ENCODE data around the gene KCNRG.

The KCNRG gene

DNA sequence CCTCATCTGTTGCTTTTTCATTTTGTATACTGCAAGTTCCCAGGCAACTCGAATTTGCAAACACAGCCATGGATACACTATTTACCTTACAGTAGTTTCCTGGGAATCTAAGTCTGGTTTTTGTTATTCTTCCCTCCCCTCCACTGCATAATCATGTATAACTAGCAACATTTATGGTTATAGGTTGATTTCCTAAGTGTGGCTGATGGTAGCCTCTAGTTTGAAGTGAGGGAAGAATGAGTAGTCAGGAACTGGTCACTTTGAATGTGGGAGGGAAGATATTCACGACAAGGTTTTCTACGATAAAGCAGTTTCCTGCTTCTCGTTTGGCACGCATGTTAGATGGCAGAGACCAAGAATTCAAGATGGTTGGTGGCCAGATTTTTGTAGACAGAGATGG is at the start of gene KCNRG:
Gene KCNRG, plus strand, starts transcription at position 187 of the 400 bp plus-strand sequence. Its CDS starts 50 bp downstream, at position 237.
- Histone ChIP-seq H3K27me3 (ENCODE audit: control insufficient read depth, insufficient read depth, low read length) (no peaks in the 10 kb centered on the region), H3K4me3 (ENCODE audit: low read depth, low read length) (no peak within 1 kb of the TSS), H3K36me3 (ENCODE audit: control insufficient read depth, insufficient read depth, low read length) (no peaks in the 10 kb centered on the region), H3K4me2 (ENCODE audit: low read length) (no peak within 1 kb of the TSS), H3K9me3 (ENCODE audit: control insufficient read depth, low read length) (no peaks in the 10 kb centered on the region), H2AFZ (no peak within 1 kb of the TSS), H3K9ac (no peak within 1 kb of the TSS), H3K79me2 (no peaks in the 10 kb centered on the region), H3K27ac (no peak within 1 kb of the TSS), H3K4me1 (no peaks in the 10 kb centered on the region)
- no peak for TF ChIP-seq CTCF (IDR thresholded peaks at IDR 0.05)

- no peak overlapping the region for H3K4me2 ChIP-seq (ENCODE audit: low read length)
- no peaks in the 10 kb centered on the region for H3K79me2 ChIP-seq
- no peaks in the 10 kb centered on the region for H3K36me3 ChIP-seq (ENCODE audit: control insufficient read depth, insufficient read depth, low read length)
- no peaks in the 10 kb centered on the region for H3K27me3 ChIP-seq (ENCODE audit: control insufficient read depth, insufficient read depth, low read length)
- no peak overlapping the region for H3K4me3 ChIP-seq (ENCODE audit: low read depth, low read length)
- no peak overlapping the region for H3K9ac ChIP-seq
- H3K4me1 ChIP-seq, result no peaks in the 10 kb centered on the region
- H3K9me3 ChIP-seq (ENCODE audit: control insufficient read depth, low read length), result no peaks in the 10 kb centered on the region
- H2AFZ ChIP-seq, result no peak overlapping the region
- no peak overlapping the region for H3K27ac ChIP-seq
- TF ChIP-seq CTCF (IDR thresholded peaks at IDR 0.05), result no peak
Measured at GRCh38 chr13:49967456-49967855, 47.8 kb upstream of the KCNRG start.

DNA sequence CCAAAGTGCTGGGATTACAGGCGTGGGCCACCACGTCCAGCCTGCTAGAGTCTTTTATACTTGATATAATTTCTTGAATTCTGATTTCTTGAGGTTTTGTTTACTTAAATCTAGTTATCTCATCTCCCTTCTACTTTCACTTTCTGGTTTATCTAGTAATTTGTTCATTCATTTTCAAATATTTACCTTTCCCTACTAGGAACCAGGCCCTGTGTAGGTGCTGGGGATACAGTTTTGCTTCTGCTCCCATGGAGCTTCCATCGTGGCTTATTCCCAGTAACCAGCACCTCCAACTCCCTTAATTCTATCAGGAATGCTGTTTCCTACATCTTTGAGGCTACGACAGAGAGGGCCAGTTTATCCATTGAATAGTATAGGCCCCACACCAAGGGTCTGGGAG is 42.5 kb upstream of the KCNRG start:
- H3K79me2 ChIP-seq, result no peaks in the 10 kb centered on the region
- no peak for TF ChIP-seq CTCF (IDR thresholded peaks at IDR 0.05)
- no peak overlapping the region for H3K9ac ChIP-seq
- peaks cover 3% of the 10 kb centered on the region for H3K4me1 ChIP-seq
- H2AFZ ChIP-seq, result no peak overlapping the region
- H3K27me3 ChIP-seq (ENCODE audit: control insufficient read depth, insufficient read depth, low read length), result no peaks in the 10 kb centered on the region
- no peak overlapping the region for H3K4me2 ChIP-seq (ENCODE audit: low read length)
- H3K36me3 ChIP-seq (ENCODE audit: control insufficient read depth, insufficient read depth, low read length), result no peaks in the 10 kb centered on the region
- H3K27ac ChIP-seq, result no peak overlapping the region
- H3K4me3 ChIP-seq (ENCODE audit: low read depth, low read length), result no peak overlapping the region
- no peaks in the 10 kb centered on the region for H3K9me3 ChIP-seq (ENCODE audit: control insufficient read depth, low read length)

- Histone ChIP-seq H3K36me3 (ENCODE audit: control insufficient read depth, insufficient read depth, low read length) (no peaks in the 10 kb centered on the region), H3K4me1 (peaks cover 3% of the 10 kb centered on the region), H3K9me3 (ENCODE audit: control insufficient read depth, low read length) (no peaks in the 10 kb centered on the region), H3K27ac (no peak overlapping the region), H2AFZ (no peak overlapping the region), H3K4me3 (ENCODE audit: low read depth, low read length) (no peak overlapping the region), H3K4me2 (ENCODE audit: low read length) (no peak overlapping the region), H3K79me2 (no peaks in the 10 kb centered on the region), H3K9ac (no peak overlapping the region), H3K27me3 (ENCODE audit: control insufficient read depth, insufficient read depth, low read length) (no peaks in the 10 kb centered on the region)
- TF ChIP-seq CTCF (IDR thresholded peaks at IDR 0.05), result no peak
Measured at GRCh38 chr13:49975826-49976225, 39.4 kb upstream of the KCNRG start.
